HepG2 (cell line): ENCODE data around the gene KANSL1. TPM values are rescaled to one million over a fixed set of nuclear protein-coding genes. Genes with fewer than 3 reads are reported as not detected.

ENCODE experiments used
- ATAC-seq: fragments of 200-7000 bp; cut with Tn5 transposase; 3 replicates; pipeline ENCODE4 v1.9.1; 2020; ENCODE audit warnings: mild to moderate bottlenecking, moderate library complexity
- BruUV-seq: library from RNA; stranded (reverse); fragments of 400-500 nt; replicated peaks from 2 replicates; lab custom pipeline; 2021; lab: Mats Ljungman, UMichigan
- CTCF ChIA-PET: fragments of 300-600 bp; formaldehyde crosslinking; extraction: SDS; loops from one replicate; lab custom pipeline; 2021; ENCODE audit warnings: low total read pairs, inconsistent platforms, low intra/inter-chr PET ratio; lab: Yijun Ruan, JAX
- POLR2A ChIA-PET: fragments of 350-600 bp; sonication (Branson Sonifier 250); formaldehyde crosslinking; loops from one replicate; lab custom pipeline; 2020; ENCODE audit warnings: antibody characterized with exemption, inconsistent platforms; lab: Yijun Ruan, JAX
- DNase-seq: peaks from one replicate; pipeline ENCODE4 v3.0.0-alpha.2; 2015; ENCODE audit warnings: low spot score
- FAIRE-seq: peaks from 3 replicates; lab custom pipeline; 2011; peaks lifted over from hg19 to GRCh38; lab: Jason Lieb, UNC
- H2AFZ ChIP-seq: one replicate; pipeline ENCODE4 v1.6.1; 2011; ENCODE audit warnings: low read length, inconsistent platforms
- H3K27ac ChIP-seq: fragments of 300-600 bp; 3 replicates; pipeline ENCODE4 v1.8.0; 2011; ENCODE audit warnings: mixed run types, mild to moderate bottlenecking, mixed read lengths, low read length, inconsistent platforms; ENCODE audit not compliant: insufficient read depth; ENCODE audit errors: extremely low read length
- H3K27me3 ChIP-seq, 2 experiments: fragments of 200-600 bp in 1 of 2; 2 replicates in 1 of 2; 3 replicates in 1 of 2; pipeline versions ENCODE4 v1.6.0 to v1.8.0; 2011; ENCODE audit warnings: low read length in 2 of 2, mild to moderate bottlenecking in 2 of 2, moderate library complexity in 2 of 2, inconsistent platforms in 1 of 2; ENCODE audit not compliant: insufficient read depth in 2 of 2, control insufficient read depth in 1 of 2
- H3K36me3 ChIP-seq, 2 experiments: fragments of 200-600 bp in 1 of 2; replicated peaks in 1 of 2; 2 replicates in 1 of 2; 3 replicates in 1 of 2; pipeline versions ENCODE4 v1.5.1 to v1.8.0; 2011; ENCODE audit warnings: low read length in 2 of 2, inconsistent platforms in 1 of 2; ENCODE audit not compliant: insufficient read depth in 2 of 2, control insufficient read depth in 1 of 2
- H3K4me1 ChIP-seq: 2 replicates; pipeline ENCODE4 v1.5.1; 2012; ENCODE audit warnings: low read length, inconsistent platforms; ENCODE audit not compliant: insufficient read depth
- H3K4me2 ChIP-seq: 2 replicates; pipeline ENCODE4 v1.6.0; 2011; ENCODE audit warnings: low read depth, low read length, inconsistent platforms
- H3K4me3 ChIP-seq, 3 experiments: fragments of 200-600 bp in 1 of 3; sonication (generic), shearing (Covaris generic) in 1 of 3; replicated peaks in 1 of 3; 2 replicates each; pipeline ENCODE4 v1.5.1; 2011 to 2016; ENCODE audit warnings: low read length in 3 of 3, inconsistent platforms in 2 of 3, low read depth in 2 of 3, mild to moderate bottlenecking in 2 of 3, control low read depth in 1 of 3, mixed read lengths in 1 of 3; ENCODE audit not compliant: insufficient read depth in 1 of 3
- H3K79me2 ChIP-seq: one replicate; pipeline ENCODE4 v1.6.1; 2011; ENCODE audit warnings: low read length, inconsistent platforms; ENCODE audit not compliant: insufficient read depth
- H3K9ac ChIP-seq: 2 replicates; pipeline ENCODE4 v1.6.0; 2011; ENCODE audit warnings: mild to moderate bottlenecking, low read depth, low read length, inconsistent platforms; ENCODE audit not compliant: insufficient read depth
- H3K9me3 ChIP-seq: 2 replicates; pipeline ENCODE4 v1.5.1; 2012; ENCODE audit warnings: mild to moderate bottlenecking, low read length
- H4K20me1 ChIP-seq: 2 replicates; pipeline ENCODE4 v1.6.0; 2011; ENCODE audit warnings: inconsistent platforms, mild to moderate bottlenecking, low read length, moderate library complexity; ENCODE audit not compliant: insufficient read depth
- HES4 ChIP-seq: sonication (generic); formaldehyde crosslinking; IDR thresholded peaks from 2 replicates; pipeline ENCODE4 v1.9.0; 2021; ENCODE audit warnings: mild to moderate bottlenecking, missing genetic modification reagents, borderline replicate concordance
- POLR2A ChIP-seq, 2 experiments: IDR thresholded peaks; 2 replicates each; pipeline ENCODE4 v1.6.1; 2011; ENCODE audit warnings: low read depth in 2 of 2, low read length in 2 of 2, mild to moderate bottlenecking in 1 of 2, moderate library complexity in 1 of 2; ENCODE audit not compliant: insufficient read depth in 1 of 2
- POLR2G ChIP-seq: fragments of 200-400 bp; formaldehyde crosslinking; IDR thresholded peaks from 2 replicates; pipeline ENCODE4 v1.6.1; 2018; ENCODE audit warnings: mild to moderate bottlenecking, low read depth, low read length, moderate library complexity
- RBM22 ChIP-seq: fragments of 200-400 bp; formaldehyde crosslinking; optimal IDR thresholded peaks from 2 replicates; pipeline ENCODE3; 2017; ENCODE audit warnings: mild to moderate bottlenecking, low read length, moderate library complexity
- RNF2 ChIP-seq: fragments of 450-650 bp; conservative IDR thresholded peaks from 2 replicates; pipeline ENCODE4 v1.6.1; 2016; ENCODE audit warnings: low read depth
- SALL1 ChIP-seq: sonication (generic); formaldehyde crosslinking; IDR thresholded peaks from 2 replicates; pipeline ENCODE4 v1.8.0; 2022; ENCODE audit warnings: mild to moderate bottlenecking, missing genetic modification reagents
- ZMYM4 ChIP-seq: sonication (generic); formaldehyde crosslinking; IDR thresholded peaks from 2 replicates; pipeline ENCODE4 v1.8.1; 2023; ENCODE audit warnings: mild to moderate bottlenecking, missing genetic modification reagents
- WGBS: methylation state at CpG from one replicate; pipeline ENCODE4 v1.1.6; 2017; ENCODE audit warnings: low lambda C conversion rate; 5-methylcytosine and 5-hydroxymethylcytosine counted together
- in situ Hi-C: cut with HindIII; loops from 2 replicates; pipeline ENCODE4 v1.10.0; 2017; ENCODE audit warnings: low pct_unique_long_range_greater_than_20kb; ENCODE audit not compliant: extremely low pct_ligation_motif_present
- intact Hi-C: fragments of 100-400 bp; cut with micrococcal nuclease; formaldehyde crosslinking; loops from one replicate; pipeline ENCODE4 v1.10.0; 2022; ENCODE audit not compliant: unreplicated experiment
- polyA plus RNA-seq, 8 experiments: library from polyadenylated mRNA; depleted of rRNA in 3 of 8; stranded (reverse) in 7 of 8; unstranded in 1 of 8; fragments of >200 nt; fragmentation: Illumina TruSeq in 4 of 8; extraction: Trizol in 4 of 8; gene quantifications; 2 replicates each; pipeline versions ENCODE4 v1.2.1 to v1.2.3, GENCODE V29; 2011 to 2016; ENCODE audit warnings: low read depth in 4 of 8, missing spikeins in 1 of 8, mixed read lengths in 1 of 8; ENCODE audit not compliant: insufficient read depth in 1 of 8
- total RNA-seq, 5 experiments: library from RNA; depleted of rRNA; stranded (reverse); fragments of >200 nt; fragmentation: Illumina TruSeq; extraction: Trizol; gene quantifications; 2 replicates each; pipeline ENCODE4 v1.2.3, GENCODE V29; 2016; ENCODE audit warnings: low read depth in 1 of 5

The KANSL1 gene
- total and polyA plus RNA-seq, 2 of the 13 experiments (the other 11 are each of a cell fraction or from before 2014, with no cell fraction given): 24.0 to 59.6 TPM

DNA sequence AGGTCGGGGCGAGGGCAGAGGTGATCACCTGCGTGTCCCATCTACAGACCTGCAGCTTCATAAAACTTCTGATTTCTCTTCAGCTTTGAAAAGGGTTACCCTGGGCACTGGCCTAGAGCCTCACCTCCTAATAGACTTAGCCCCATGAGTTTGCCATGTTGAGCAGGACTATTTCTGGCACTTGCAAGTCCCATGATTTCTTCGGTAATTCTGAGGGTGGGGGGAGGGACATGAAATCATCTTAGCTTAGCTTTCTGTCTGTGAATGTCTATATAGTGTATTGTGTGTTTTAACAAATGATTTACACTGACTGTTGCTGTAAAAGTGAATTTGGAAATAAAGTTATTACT is 165.3 kb downstream of the KANSL1 start:
- in situ Hi-C loops (no loop called here), intact Hi-C loops (no loop called here)
- Histone ChIP-seq H3K9ac (no peak overlapping the region), H3K4me1 (no peaks in the 10 kb centered on the region), H2AFZ (no peak overlapping the region), H3K27me3 (no peaks in the 10 kb centered on the region), H4K20me1 (no peaks in the 10 kb centered on the region), H3K36me3 (peaks cover 33 to 58% of the 10 kb centered on the region in 2 experiments), H3K9me3 (no peaks in the 10 kb centered on the region), H3K79me2 (no peaks in the 10 kb centered on the region), H3K27ac (no peak overlapping the region), H3K4me3 (no peak overlapping the region), H3K4me2 (no peak overlapping the region)
- WGBS: 97% methylated on average over 4 of the region's 4 CpGs
- POLR2A ChIA-PET: interaction anchor here (1.1 kb wide), 1 partner anchor 24 kb away, joined by 3 read pairs; no protein-coding TSS in a partner anchor
- no peak for ATAC-seq
- TF ChIP-seq HES4 (CRISPR knock-in tag) (no peak), RBM22 (peak; percentile 11), ZMYM4 (CRISPR knock-in tag) (no peak)
- FAIRE-seq: no peak
- CTCF ChIA-PET: no interaction called here
- no peak for DNase-seq
- BruUV-seq: no TSS peak

GRCh38 chr17:46027048-46027975 is 165.9 kb downstream of the KANSL1 start:
- H3K36me3 ChIP-seq: peaks cover 28 to 52% of the 10 kb centered on the region in 2 experiments
- no peak overlapping the region for H3K9ac ChIP-seq
- no peaks in the 10 kb centered on the region for H3K27me3 ChIP-seq
- ATAC-seq (no peak), DNase-seq (no peak), FAIRE-seq (no peak)
- in situ Hi-C loops (no loop called here), intact Hi-C loops (no loop called here)
- no peaks in the 10 kb centered on the region for H3K9me3 ChIP-seq
- H3K4me2 ChIP-seq: no peak overlapping the region
- BruUV-seq: no TSS peak
- TF ChIP-seq RNF2 (no peak), SALL1 (CRISPR knock-in tag) (no peak), POLR2G (peak; percentile 39; the same call in 1 of the 2 replicates), POLR2A (IDR thresholded peaks at IDR 0.05; ENCODE audit: insufficient read depth in 1 of 2, low read depth in 2 of 2, low read length in 2 of 2) (peak in 1 of 2 experiments; percentile 14; a peak in 1 of 4 replicates), RBM22 (peak; percentile 92)
- CTCF ChIA-PET: no interaction called here
- no peaks in the 10 kb centered on the region for H3K4me1 ChIP-seq
- H3K27ac ChIP-seq: no peak overlapping the region
- H3K4me3 ChIP-seq: no peak overlapping the region
- H3K79me2 ChIP-seq: no peaks in the 10 kb centered on the region
- H4K20me1 ChIP-seq: no peaks in the 10 kb centered on the region
- 97% methylated on average over 12 of the region's 12 CpGs for WGBS
- H2AFZ ChIP-seq: no peak overlapping the region
- POLR2A ChIA-PET: interaction anchor here (1.1 kb wide), 1 partner anchor 23 kb away, joined by 3 read pairs; no protein-coding TSS in a partner anchor
